ENCODE data around the gene GMPPB.

The GMPPB gene

GRCh38 chr3:49727924-49728361 is 4.2 kb upstream of the GMPPB start:
- DNase-seq, result no peak

DNA sequence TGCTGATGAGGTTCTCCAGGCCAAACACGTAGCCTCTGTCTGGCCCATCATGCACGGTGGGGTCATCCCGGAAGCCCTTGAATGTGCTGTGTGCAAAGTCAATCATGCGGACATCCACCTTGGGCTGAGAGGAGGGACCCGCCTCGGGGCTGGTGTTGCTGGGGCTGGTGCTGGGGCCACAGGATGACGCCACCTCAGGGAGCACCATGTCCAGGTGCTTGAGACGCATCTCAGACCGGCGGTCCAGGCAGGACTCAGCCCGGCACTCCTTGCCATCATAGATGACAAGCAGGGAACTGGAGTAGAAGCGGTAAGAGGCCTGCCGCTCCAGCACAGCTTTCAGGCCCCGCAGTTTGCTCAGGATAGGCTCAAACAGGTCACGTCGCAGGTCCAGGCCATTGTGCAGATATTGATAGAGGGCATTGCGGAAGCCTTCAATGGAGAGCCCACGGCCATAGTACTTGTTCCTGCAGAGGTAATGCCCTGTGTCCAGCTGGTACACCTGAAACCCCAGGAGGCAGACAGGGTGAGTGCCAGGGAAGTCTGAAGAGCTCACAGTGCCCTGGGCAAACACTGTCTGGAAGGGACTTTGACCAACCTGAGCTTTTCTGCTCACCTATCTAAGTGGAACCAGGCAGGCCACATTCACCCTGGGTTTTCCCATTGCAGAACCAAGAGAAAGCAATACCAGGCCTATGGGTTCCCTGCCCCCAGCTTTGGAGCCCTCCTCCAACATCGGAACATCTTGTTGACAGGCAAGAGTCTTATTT is 3.6 kb upstream of the GMPPB start:
- DNase-seq, result no peak

DNA sequence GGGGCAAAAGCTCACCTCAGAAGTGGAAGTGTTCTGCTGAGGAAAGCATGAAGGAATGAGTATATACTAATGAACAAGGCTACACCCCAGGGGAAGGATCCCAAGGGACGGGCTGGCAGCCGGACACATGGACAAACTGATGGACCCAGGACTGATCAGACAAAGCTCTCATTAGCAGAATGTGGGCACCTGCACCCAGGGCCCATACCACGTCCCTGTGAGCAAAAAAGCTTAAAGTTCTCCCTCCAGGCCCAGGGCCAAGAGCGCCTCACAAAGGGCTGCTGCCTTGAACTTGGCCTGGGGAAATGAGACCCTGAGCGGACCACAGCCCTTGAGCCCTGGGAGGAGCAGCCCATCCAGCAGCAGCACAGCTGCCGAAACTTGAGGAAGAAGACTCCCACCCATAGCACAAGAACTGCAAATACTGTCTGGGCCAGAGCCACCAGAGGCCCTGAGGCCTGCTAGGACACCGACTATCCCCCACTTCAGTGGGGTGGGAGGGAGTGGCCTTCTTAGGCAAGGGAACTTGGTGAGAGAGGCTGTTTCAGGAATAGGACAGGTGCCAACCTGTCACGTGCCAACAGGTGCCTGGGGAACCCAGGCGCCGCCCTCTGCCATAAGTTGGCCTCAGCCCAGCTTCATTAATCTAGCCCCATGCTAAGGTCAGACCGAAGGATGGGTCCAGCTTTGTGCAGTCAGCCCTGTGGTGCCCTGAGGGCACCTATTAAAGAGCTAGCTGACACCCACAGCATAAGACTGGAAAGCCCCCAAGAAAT is 2.3 kb upstream of the GMPPB start:
- DNase-seq, result no peak

GRCh38 chr3:49724586-49724985 is 835 bp upstream of the GMPPB start:
- DNase-seq, result no peak

- no peak for DNase-seq
These were observed 489 bp downstream of the GMPPB start for GRCh38 chr3:49723296-49723627.

GRCh38 chr3:49722896-49723295 is 855 bp downstream of the GMPPB start:
- DNase-seq, result no peak

- no peak for DNase-seq
These were observed 1.6 kb downstream of the GMPPB start for GRCh38 chr3:49721896-49722781.

DNA sequence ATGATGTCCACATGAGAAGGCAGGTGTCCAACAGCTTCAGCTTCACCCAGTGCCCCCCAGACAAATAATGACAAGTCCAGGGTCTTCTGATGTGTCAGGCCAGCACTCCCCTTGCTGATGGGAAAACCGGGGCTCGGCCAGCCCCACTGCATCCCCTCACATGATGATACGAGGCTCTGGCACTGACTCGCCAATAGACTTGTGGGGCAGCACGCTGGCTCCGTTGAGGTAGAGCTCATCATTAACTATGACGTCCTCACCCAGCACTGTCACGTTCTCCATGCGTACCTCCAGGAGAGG is 2.2 kb downstream of the GMPPB start:
- DNase-seq, result no peak

GRCh38 chr3:49720855-49721595 is 2.7 kb downstream of the GMPPB start:
- DNase-seq, result no peak

DNA sequence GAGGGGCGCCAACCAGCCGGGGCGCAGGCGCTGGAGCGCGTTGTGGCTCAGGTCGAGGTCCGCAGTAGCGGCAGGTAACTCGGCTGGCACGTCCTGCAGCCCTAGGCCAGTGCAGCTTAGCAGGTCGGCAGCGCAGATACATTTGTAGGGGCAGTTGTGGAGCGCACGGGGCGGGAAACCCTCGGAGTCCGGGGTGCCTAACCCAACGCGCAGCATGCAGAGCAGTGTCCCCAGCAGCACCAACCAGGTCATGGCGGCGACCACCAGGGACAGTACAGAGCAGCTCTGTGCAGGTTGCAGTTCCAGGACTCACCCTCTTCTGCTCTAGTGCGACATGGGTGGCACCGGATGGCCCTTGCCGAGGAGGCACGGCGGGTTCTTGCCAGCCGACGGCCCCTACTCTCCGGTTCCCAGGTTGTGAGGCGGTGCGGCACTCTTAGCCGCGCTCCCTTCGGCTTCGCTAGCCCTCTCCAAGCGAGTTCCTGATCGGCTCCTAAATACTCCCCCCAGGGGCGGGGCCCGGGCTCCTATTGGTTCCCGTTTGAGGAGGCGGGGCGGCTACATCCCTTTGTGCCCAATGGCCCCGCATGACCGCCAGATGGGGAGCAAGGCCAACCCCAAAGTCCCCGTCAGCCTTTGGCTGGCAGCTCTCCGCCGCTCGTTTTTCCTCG is 4.4 kb downstream of the GMPPB start, which contains the start of gene AMIGO3:
Gene AMIGO3 (minus strand): TSS at position 471 of the 671 bp plus-strand sequence. CDS start 219 bp downstream, at position 252.
- DNase-seq, result peak; percentile 89 to 94

DNA sequence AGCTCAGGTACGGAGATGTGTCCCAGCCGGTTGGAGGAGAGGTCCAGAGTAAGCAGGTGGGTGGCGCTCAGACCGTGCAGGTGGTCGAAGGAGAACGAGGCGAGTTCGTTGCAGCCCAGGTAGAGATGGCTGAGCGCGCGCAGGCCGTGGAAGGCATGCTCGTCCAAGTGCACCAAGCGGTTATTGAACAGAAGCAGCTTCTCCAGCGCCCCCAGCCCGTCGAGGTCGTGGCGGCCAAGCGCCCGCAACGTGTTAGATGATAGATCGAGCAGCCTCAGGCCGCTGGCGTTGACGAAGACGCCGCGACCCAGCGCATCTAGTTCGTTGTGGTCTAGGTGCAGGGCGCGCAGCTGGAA is 4.9 kb downstream of the GMPPB start:
- no peak for DNase-seq

DNA sequence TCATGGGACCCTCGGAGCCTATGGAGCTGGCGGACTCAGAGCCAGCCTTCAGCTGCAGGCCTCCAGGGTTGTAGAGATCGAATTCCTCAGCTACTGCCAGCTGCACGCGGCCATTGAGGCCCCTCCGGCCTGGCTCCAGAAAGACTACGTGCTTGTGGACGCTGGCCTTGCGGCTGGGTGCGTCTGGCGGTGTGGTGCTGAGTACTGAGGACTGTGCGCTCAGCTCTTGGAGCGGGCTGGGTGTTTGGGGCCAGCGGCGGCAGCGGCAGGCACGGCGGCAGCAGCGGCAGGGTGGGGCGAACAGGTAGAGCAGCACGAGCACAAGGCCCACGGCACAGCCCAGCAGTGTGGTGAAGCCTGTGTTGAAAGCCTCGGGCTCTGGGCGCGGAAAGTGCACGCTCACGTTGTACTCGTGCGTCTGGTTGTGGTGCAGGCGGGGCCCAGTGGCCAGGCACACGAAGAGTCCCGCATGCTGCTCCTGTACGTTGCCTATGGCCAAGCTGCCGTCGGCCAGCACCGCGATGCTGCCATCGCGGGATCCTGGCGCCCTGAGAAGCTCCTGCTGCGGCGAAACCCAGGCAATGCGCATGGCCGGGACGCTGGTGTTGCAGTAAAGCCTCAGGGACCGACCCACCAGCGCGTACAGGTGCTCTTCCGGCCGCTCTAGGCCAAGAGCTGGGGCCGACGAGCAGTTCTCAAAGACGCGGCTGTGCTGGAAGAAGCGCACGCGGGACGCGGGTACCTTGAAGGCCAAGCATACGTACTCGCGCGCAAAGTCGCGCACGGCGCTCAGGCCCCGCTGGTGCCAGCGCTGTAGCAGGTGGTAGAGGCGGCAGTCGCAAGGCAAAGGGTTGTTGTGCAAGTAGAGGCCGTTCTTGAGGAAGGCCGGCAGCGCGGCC is 5.5 kb downstream of the GMPPB start:
- DNase-seq, result no peak

- no peak for DNase-seq
These were observed 6.4 kb downstream of the GMPPB start for GRCh38 chr3:49717211-49717958.

- no peak for DNase-seq
These were observed 7.0 kb downstream of the GMPPB start for GRCh38 chr3:49716691-49717210.

GRCh38 chr3:49716169-49716568 is 7.6 kb downstream of the GMPPB start:
- no peak for DNase-seq

- no peak for DNase-seq
These were observed 8.1 kb downstream of the GMPPB start for GRCh38 chr3:49715611-49716121.

GRCh38 chr3:49714728-49715550 is 8.8 kb downstream of the GMPPB start:
- DNase-seq, result no peak

- no peak for DNase-seq
These were observed 10.2 kb downstream of the GMPPB start for GRCh38 chr3:49713336-49714105.

Measured in hippocampal formation (tissue), 2 donors.